GM15510 (cell line): ENCODE data around the gene MRPS15.

Experiments used
- POLR2A ChIP-seq: IDR thresholded peaks from 3 replicates; pipeline ENCODE4 v1.6.1; 2011; ENCODE audit warnings: borderline replicate concordance; ENCODE audit not compliant: insufficient read length; ENCODE audit errors: extremely low read depth

Gene MRPS15

DNA sequence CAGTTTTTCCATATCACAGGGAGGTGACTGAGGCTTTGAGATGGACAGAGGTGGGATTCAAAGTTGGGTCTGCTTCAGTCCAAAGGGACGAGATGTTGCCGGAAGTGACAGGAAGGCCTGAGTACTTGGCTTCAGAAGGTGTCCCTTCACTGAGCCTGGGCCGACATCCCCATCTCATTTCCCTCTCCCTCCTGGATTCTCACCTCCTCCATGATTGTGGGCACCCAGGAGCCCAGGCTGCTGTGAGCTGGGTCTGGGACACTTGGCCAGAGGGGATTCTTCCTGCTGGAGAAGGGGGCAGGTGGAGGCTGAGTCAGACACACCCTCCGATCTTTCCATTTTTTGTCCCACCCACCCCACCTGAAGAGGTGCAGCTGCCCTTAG is 2.8 kb upstream of the MRPS15 start:
- no peak for TF ChIP-seq POLR2A

DNA sequence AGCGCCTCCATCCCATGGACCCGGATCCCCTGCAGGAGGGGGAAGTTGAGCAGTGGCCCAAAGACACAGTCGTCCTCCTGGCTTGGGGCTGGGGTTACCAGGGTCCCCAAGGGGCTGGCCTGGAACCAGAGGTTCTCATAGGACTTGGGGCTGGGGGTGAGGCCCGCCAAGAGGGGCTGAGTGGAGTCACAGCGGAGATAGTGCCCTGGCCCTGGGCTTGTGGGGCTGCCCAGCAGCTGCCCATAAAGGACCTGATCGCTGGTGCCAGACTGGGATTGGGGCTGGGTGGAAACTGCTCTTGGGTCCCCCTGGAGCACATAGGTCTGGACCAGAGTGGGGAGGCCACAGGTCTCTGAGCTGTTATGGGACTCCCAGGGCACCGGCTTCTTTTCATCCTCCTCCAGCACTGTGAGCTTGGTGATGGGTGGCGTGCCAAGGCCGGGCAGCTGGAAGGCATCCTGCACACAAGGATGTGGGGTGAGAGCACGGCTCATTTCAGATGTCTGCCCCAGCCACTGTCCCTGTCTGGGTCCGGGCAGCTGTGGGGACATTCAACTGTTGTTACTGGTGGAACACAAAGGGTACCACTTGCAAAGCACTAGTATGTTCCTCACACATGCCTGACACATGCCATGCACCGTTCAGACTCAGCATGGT is 2.3 kb upstream of the MRPS15 start:
- TF ChIP-seq POLR2A, result no peak

DNA sequence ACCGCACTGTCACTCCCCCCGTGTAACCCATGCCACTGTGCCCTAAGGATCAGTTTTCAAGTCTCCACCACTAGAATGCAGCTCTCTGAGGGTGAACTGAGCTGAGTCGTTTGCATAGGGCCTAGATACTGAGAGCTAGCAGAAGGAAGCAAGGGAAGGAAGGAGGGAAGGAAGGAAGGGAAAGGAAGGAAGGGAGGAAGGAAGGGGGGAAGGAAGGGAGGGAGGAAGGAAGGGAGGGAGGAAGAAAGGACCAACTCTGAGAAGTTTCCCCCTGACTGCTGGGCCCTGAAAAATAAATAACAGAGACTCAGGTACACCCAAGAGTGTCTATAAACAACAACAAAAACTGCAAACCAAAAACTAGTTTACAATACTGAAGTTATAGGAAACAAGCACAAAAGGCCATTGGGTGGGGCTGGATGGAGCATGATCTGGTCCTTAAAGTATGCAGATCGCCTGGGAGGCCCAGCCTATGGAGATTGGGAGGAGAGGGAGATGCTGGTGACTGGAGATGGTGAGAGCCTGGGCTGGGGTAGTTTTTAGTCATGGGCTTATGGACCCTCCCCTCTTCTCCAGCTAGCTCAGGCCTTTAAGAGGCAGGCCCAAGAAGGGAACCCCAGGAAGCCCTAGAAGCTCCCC is 1.7 kb upstream of the MRPS15 start:
- no peak for TF ChIP-seq POLR2A

DNA sequence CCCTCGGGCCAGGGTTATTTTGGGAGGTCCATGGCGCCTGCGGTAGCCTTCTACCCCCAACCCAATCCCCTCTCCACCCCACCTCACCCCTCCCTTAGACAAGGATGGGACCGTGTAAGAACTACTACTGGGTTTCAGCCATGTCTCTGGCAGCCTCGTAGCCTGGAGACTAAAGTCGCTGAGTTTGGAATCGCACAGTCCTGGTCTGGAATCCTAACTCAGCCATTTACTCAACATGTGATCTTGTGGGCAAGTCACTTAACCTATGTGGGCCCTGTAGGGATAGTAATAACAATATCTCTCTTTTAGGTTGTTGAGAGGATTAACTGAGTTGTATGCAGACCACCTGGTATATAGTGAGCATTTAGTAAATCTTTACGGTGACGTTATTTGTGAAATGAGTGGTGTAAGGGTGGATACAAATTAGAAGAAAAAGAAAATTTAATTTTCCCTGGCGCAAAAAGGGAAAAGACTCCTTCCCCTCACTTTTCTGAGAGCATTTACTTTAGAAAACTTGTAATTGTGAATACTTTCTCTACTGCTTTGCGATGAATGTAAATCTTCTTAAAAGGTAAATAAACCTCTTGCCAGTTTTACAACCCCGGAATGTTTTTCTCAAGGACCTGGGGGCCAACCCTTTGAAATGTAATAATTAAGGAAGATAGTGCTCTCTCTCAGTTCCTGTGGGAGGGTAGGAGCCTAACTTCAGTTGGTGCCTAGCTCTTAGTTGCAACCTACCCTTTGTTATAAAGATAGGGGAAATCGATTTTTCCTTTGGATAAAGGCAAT is 615 bp upstream of the MRPS15 start:
- no peak for TF ChIP-seq POLR2A

GRCh38 chr1:36463463-36463802 is 751 bp downstream of the MRPS15 start:
- TF ChIP-seq POLR2A, result no peak

- no peak for TF ChIP-seq POLR2A
Measured at GRCh38 chr1:36458910-36459309, 5.3 kb downstream of the MRPS15 start.

DNA sequence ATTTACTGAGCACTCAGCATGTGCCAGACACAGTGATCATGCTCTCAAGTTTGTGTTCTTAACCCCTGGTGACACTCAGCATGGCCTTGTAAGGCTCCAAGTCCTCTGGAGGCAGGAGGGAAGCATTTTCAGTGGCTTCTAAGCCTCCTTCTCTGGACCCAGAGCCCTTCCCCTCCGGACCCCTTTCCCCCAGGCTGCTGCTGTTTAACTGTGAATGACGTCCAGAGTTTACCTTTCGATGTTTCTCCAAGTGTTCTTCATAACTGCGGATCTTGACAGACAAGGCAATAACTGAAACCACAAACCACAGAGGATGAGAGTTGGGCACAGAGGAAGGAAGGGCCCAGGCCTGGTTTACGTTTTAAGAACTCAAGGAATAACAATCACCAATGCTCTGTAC is 6.5 kb downstream of the MRPS15 start:
- TF ChIP-seq POLR2A, result no peak

GRCh38 chr1:36456391-36456928 is 7.7 kb downstream of the MRPS15 start:
- TF ChIP-seq POLR2A, result no peak

DNA sequence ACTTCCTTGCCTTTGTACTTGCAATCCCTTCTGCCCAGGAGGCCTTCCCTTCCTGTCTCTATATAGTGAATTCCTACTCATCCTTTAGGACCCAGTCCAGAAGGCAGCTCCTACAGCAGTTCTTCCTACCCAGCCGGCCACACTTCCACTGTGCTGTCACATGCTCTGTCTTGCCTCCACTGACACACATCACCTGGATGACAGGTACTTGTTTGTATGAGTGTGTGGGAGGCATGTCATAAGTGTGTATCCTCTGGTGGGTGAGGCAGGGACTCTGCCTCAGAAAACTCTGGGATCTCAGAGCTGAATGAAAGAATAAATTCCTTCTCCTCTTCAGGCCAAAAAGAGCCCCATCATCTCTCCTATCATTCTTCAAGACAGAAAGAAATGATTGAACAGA is 8.8 kb downstream of the MRPS15 start:
- TF ChIP-seq POLR2A, result no peak

GRCh38 chr1:36453600-36454388 is 10.4 kb downstream of the MRPS15 start:
- no peak for TF ChIP-seq POLR2A

DNA sequence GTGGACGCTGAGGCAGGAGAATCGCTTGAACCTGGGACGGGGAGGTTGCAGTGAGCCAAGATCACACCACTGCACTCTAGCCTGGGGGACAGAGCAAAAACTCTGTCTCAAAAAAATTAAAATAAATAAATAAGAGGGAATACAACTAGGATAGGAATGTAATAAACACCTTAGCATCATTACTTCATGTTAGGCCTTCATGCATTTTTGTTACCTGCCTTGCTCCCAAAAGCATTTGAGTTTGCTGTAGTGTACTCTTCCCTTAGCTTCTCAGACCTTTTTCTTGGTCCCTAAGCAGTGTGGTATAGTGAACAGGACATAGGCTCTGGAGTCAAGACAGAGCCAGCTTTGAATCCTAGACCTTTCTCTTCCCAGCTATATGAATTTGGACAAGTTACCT is 11.1 kb downstream of the MRPS15 start:
- no peak for TF ChIP-seq POLR2A

- no peak for TF ChIP-seq POLR2A
Measured at GRCh38 chr1:36450919-36451305, 13.3 kb downstream of the MRPS15 start.

DNA sequence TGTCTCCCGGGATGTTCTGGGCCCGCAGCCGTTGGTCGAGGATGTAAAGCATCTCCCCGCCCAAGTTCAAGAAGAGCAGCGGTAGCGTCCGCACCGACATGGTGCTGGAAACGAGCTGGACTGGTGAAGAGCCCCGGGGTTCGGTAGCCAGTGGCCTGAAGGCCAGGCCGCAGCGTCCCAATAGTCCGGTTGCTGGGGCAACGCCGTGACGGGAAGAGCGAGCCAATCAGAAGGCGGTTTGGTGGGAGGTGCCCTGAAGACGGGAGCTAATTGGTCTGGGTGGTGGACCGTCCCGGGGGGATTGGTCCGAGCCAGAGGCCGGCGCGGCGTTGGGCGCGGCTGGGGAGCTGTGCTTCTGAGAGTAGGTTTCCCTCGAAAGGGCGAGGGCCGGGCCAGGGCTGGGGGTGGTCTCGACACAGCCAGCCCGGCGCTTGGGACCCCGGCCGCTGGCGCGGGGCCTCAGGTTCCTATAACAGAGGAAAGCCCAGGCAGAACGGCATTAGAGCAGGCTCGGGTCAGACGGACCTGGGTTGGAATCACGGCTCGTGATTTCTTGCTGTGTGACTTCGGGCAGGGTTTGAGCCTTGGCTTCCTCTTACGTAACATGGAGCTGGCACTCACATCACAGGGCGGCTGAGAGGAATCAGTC is 13.8 kb downstream of the MRPS15 start, which contains the start of gene OSCP1:
Gene OSCP1 (minus strand): TSS at position 182 of the 649 bp plus-strand sequence. CDS start 82 bp downstream, at position 100.
- TF ChIP-seq POLR2A, result peak; percentile 89

GRCh38 chr1:36448530-36449056 is 15.6 kb downstream of the MRPS15 start:
- TF ChIP-seq POLR2A, result no peak
